Subcutaneous adipose tissue (tissue), 4 donors: ENCODE data around the gene ACAP1. TPM values are rescaled to one million over a fixed set of nuclear protein-coding genes. Genes with fewer than 3 reads are reported as not detected.

Experiments
- CTCF ChIP-seq: fragments of 450-650 bp; IDR thresholded peaks from one replicate; pipeline ENCODE4 v1.5.1; 2016; ENCODE audit warnings: low read depth, mild to moderate bottlenecking, control low read depth, antibody characterized with exemption, moderate library complexity
- total RNA-seq, 4 donors: library from RNA; depleted of rRNA; stranded (reverse); fragments of >200 nt; gene quantifications; one replicate each; pipeline ENCODE4 v1.1.0, GENCODE V29; 2016

ACAP1 gene
- 1 to 10 TPM; 1.8 to 8.4 (median 4.0) TPM for total RNA-seq

- TF ChIP-seq CTCF: no peak
Measured at GRCh38 chr17:7336240-7337175, at the start of gene ACAP1. Gene ACAP1 (plus strand): TSS chr17:7336529. CDS start chr17:7336735, 206 bp downstream.

- TF ChIP-seq CTCF: no peak
Measured at GRCh38 chr17:7289256-7290032, 46.9 kb upstream of the ACAP1 start.

GRCh38 chr17:7290166-7290565 is 46.2 kb upstream of the ACAP1 start:
- no peak for TF ChIP-seq CTCF

GRCh38 chr17:7290685-7291084 is 45.6 kb upstream of the ACAP1 start:
- no peak for TF ChIP-seq CTCF

- TF ChIP-seq CTCF: no peak
Measured at GRCh38 chr17:7292194-7292593, 44.1 kb upstream of the ACAP1 start.

GRCh38 chr17:7292729-7293128 is 43.6 kb upstream of the ACAP1 start:
- no peak for TF ChIP-seq CTCF

- no peak for TF ChIP-seq CTCF
Measured at GRCh38 chr17:7293159-7293558, 43.2 kb upstream of the ACAP1 start.
